Activated naive CD4-positive, alpha-beta T cell treated with anti-CD3 and anti-CD28 coated beads, Interleukin-2, amount 50 U/mL, for 72 hours (primary cell): ENCODE results near the gene MAP4K4. TPM values are rescaled to one million over a fixed set of nuclear protein-coding genes. Genes with fewer than 3 reads are reported as not detected.
A peak's percentile ranks its signal among the peaks of the same experiment; 100 is the strongest.

Experiments used
- ATAC-seq, 2 donors: fragments of 150-1000 bp; cut with Tn5 transposase; 2 replicates each; pipeline ENCODE4 v1.10.0; 2021; ENCODE audit warnings: mild to moderate bottlenecking in 2 of 2, moderate library complexity in 2 of 2
- DNase-seq, 2 donors: peaks; one replicate each; pipeline ENCODE4 v3.0.0; 2021 to 2022; ENCODE audit warnings: low spot score in 2 of 2
- H3K27ac Mint-ChIP-seq, 2 donors: one replicate each; pipeline ENCODE4 v1.8.0; 2022; ENCODE audit warnings: mild to moderate bottlenecking in 2 of 2, mixed read lengths in 2 of 2
- H3K36me3 Mint-ChIP-seq, 2 donors: one replicate each; pipeline ENCODE4 v1.8.0; 2022; ENCODE audit warnings: mixed read lengths in 2 of 2
- H3K9me3 Mint-ChIP-seq, 2 donors: one replicate each; pipeline ENCODE4 v1.8.0; 2022; ENCODE audit warnings: mixed read lengths in 2 of 2
- total RNA-seq, 2 donors: library from RNA; stranded (reverse); gene quantifications; one replicate each; pipeline ENCODE4 v1.2.3, GENCODE V29; 2022

The MAP4K4 gene
- total RNA-seq, 2 donors from 2014 or later: 82.9 to 94.3 TPM

- no peak for ATAC-seq
- H3K36me3 Mint-ChIP-seq: peaks cover 24 to 38% of the 10 kb centered on the region in 2 donors
- H3K27ac Mint-ChIP-seq: peak overlapping the region; percentile 88 to 97
- peaks cover 6 to 7% of the 10 kb centered on the region in 2 donors for H3K9me3 Mint-ChIP-seq
- DNase-seq: no peak
Measured at GRCh38 chr2:101706121-101706818, 8.8 kb downstream of the MAP4K4 start.

DNA sequence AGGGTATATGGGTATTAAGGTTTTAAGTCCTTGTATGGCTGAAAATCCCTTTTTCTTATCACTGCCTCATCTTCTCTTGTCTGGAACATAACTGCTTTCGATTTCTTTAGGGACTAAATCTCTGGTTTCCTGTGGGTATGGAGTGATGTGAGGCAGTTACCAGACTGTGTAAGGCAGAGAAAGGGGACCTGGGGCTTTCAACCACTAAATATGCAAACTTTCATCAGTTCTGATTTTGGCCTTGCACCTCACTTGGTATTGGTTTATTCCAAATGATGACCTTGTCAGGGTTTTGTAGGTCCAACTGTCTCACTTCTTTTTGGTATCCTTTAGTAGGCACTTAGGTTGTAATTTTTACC is 9.3 kb downstream of the MAP4K4 start:
- Mint-ChIP-seq H3K36me3 (peaks cover 20 to 34% of the 10 kb centered on the region in 2 donors), H3K9me3 (peaks cover 6 to 7% of the 10 kb centered on the region in 2 donors), H3K27ac (peak overlapping the region; percentile 88 to 97)
- DNase-seq: no peak
- peak; percentile 23 to 69 for ATAC-seq

DNA sequence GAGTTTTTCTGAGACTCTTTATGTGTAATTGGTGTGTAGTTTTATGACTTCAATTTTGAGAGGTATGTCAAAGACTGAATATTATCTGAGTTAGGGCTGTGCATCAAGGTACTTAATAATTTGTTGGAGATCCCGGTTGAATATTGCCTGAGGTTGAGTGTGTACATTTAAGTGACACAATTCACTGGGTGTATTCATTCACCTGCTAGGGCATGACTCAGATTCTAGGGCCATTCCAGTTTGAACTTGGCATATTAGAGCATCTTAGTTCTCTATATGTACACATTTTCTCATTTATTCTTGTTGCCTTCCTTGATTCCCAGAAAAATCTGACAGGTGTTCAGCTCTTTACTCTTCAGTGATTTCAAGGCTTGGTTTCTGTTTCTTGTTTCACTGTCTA is 12.5 kb downstream of the MAP4K4 start:
- H3K36me3 Mint-ChIP-seq: peaks cover under 1 to 16% of the 10 kb centered on the region in 2 donors

GRCh38 chr2:101710471-101711318 is 13.2 kb downstream of the MAP4K4 start:
- peaks cover 0 to 16% of the 10 kb centered on the region in 2 donors for H3K36me3 Mint-ChIP-seq
- no peak for DNase-seq
- ATAC-seq: peak; percentile 81 to 92
- H3K27ac Mint-ChIP-seq: peak overlapping the region; percentile 2 to 32
- H3K9me3 Mint-ChIP-seq: no peaks in the 10 kb centered on the region

More for the DNA sequence above, 12.5 kb downstream of the MAP4K4 start:
- Mint-ChIP-seq H3K27ac (peak overlapping the region; percentile 2 to 32), H3K9me3 (no peaks in the 10 kb centered on the region)
- no peak for DNase-seq
- no peak for ATAC-seq

DNA sequence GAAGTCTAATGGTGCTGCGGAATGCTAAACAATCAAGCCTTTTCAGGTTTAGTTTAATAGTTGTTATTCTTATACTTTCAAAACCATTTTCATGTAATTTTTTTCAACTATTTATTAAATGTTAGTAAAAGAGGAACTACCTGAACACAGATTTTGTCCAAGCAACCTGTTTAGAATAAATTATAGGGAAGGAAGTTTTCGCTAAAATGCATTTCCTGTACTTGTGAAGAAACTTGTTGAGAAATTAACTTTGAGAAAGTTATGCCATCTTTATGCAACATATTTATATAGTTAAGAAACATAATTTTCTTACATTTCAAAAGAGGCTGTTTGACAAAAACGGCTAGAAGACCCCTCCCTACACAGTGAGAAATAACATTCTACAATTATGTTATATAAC is 16.6 kb downstream of the MAP4K4 start:
- peak overlapping the region in 1 of 2 donors; percentile 19 for H3K27ac Mint-ChIP-seq
- ATAC-seq: no peak
- no peak for DNase-seq
- peaks cover 0 to 19% of the 10 kb centered on the region in 2 donors for H3K36me3 Mint-ChIP-seq
- peaks cover 4 to 5% of the 10 kb centered on the region in 2 donors for H3K9me3 Mint-ChIP-seq

- Mint-ChIP-seq H3K9me3 (peaks cover 4 to 9% of the 10 kb centered on the region in 2 donors), H3K36me3 (peaks cover 0 to 45% of the 10 kb centered on the region in 2 donors), H3K27ac (peak overlapping the region; percentile 91)
- no peak for DNase-seq
- ATAC-seq: peak; percentile 54
Measured at GRCh38 chr2:101717071-101717845, 19.8 kb downstream of the MAP4K4 start.

DNA sequence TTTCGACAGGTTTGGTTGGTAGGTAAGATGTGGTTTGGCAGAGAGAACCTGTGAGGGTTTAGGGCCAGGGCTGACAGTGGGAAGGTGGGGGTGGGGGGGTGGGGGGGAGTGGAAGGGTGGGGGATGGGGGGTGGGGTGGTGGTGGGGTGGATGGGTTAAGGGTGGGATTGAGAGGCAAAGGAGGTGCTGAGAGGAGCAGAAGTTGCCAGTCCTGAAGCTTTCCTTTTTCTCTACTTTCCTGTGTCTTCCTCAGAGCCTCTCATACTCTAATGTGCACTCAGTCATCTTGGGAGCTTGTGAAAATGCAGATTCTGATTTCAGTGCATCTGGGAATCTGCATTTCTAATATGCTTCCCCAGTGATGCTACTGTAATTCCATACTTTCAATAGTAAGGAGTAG is 21.0 kb downstream of the MAP4K4 start:
- Mint-ChIP-seq H3K27ac (peak overlapping the region; percentile 91 to 97), H3K9me3 (peaks cover 7 to 18% of the 10 kb centered on the region in 2 donors), H3K36me3 (peaks cover 0 to 57% of the 10 kb centered on the region in 2 donors)
- no peak for ATAC-seq
- DNase-seq: no peak

DNA sequence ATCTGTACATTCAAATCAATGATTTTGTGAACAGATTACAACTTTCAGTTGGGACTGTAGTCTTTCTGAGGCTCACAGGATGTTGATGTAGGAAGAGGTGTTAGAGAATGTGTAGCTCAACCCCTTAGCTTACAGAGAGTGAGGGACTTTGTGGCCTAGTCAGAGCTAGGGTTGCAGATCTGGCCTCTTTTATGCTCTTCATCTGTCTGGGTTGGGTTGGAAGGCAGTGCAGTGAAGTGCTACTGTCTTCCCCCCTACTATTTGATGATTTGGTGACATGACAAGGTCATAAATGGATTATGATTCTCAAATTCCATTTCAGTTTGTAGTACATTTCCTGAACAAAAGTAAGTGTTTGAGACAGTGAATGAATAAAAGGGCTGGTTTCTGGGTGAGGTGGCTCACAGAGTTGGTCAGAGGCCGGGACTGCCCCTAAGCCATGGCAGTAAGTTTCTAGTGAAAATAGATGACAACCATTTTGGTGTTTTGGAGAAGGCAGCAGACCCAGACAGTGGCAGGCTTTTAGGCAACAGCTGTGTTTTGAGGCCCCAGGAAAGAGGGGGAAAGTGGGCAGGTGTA is 21.6 kb downstream of the MAP4K4 start:
- peak in 1 of 2 donors; percentile 76 for DNase-seq
- H3K27ac Mint-ChIP-seq: peak overlapping the region; percentile 91 to 97
- peaks cover 0 to 63% of the 10 kb centered on the region in 2 donors for H3K36me3 Mint-ChIP-seq
- peak; percentile 87 to 93 for ATAC-seq
- peaks cover 7 to 19% of the 10 kb centered on the region in 2 donors for H3K9me3 Mint-ChIP-seq

- Mint-ChIP-seq H3K9me3 (peaks cover 7 to 19% of the 10 kb centered on the region in 2 donors), H3K27ac (peak overlapping the region in 1 of 2 donors; percentile 91), H3K36me3 (peaks cover 0 to 74% of the 10 kb centered on the region in 2 donors)
- ATAC-seq (no peak), DNase-seq (no peak)
Measured at GRCh38 chr2:101720732-101721131, 23.2 kb downstream of the MAP4K4 start.

- Mint-ChIP-seq H3K27ac (peak overlapping the region; percentile 39 to 68), H3K9me3 (peaks cover 3 to 15% of the 10 kb centered on the region in 2 donors), H3K36me3 (peaks cover 0 to 61% of the 10 kb centered on the region in 2 donors)
- ATAC-seq (no peak), DNase-seq (no peak)
Measured at GRCh38 chr2:101722864-101723263, 25.4 kb downstream of the MAP4K4 start.

- ATAC-seq: no peak
- DNase-seq: no peak
- Mint-ChIP-seq H3K9me3 (peaks cover 3 to 15% of the 10 kb centered on the region in 2 donors), H3K36me3 (peaks cover 0 to 61% of the 10 kb centered on the region in 2 donors), H3K27ac (peak overlapping the region in 1 of 2 donors; percentile 68)
Measured at GRCh38 chr2:101723371-101724124, 26.0 kb downstream of the MAP4K4 start.

DNA sequence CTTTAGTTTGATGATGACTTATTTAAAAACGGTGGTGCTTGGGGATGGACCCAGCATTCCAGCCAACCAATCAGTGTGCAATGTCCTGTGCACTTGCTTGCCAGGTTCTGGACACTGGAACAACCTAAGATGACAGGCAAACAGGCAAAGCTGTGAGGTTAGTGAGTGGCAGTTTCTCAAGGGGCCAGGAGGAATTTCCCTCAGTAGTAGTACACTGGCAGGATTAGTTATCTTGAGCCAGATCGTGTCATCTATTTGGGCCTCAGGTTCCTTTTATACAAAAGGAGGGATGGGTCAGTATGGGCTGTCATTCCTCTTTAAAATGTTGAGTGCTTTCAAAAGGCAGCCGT is 26.6 kb downstream of the MAP4K4 start:
- Mint-ChIP-seq H3K9me3 (peaks cover 3 to 15% of the 10 kb centered on the region in 2 donors), H3K36me3 (peaks cover 0 to 60% of the 10 kb centered on the region in 2 donors), H3K27ac (peak overlapping the region; percentile 33 to 68)
- DNase-seq (no peak), ATAC-seq (no peak)

DNA sequence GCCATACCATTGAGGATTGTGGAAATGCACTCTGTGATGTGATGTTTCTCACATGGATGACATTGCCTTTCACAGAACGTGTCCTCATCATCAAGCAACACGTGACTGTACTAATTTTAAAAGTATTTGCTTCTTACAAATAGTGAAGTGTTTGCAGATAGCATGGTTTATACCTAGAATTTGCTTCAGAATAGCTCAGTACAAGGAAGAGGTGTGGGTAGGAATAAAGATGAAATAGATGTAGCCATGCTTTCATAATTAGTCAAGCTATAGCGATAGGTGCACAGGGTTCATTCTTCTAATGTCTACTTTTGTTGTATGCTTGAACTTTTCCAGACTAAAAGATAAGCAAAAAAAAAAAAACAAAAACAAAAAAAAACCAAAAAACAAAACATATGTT is 27.5 kb downstream of the MAP4K4 start:
- DNase-seq (no peak), ATAC-seq (peak; percentile 15 to 74)
- H3K9me3 Mint-ChIP-seq: peaks cover 3 to 10% of the 10 kb centered on the region in 2 donors
- peaks cover 0 to 50% of the 10 kb centered on the region in 2 donors for H3K36me3 Mint-ChIP-seq
- peak overlapping the region in 1 of 2 donors; percentile 22 for H3K27ac Mint-ChIP-seq

DNA sequence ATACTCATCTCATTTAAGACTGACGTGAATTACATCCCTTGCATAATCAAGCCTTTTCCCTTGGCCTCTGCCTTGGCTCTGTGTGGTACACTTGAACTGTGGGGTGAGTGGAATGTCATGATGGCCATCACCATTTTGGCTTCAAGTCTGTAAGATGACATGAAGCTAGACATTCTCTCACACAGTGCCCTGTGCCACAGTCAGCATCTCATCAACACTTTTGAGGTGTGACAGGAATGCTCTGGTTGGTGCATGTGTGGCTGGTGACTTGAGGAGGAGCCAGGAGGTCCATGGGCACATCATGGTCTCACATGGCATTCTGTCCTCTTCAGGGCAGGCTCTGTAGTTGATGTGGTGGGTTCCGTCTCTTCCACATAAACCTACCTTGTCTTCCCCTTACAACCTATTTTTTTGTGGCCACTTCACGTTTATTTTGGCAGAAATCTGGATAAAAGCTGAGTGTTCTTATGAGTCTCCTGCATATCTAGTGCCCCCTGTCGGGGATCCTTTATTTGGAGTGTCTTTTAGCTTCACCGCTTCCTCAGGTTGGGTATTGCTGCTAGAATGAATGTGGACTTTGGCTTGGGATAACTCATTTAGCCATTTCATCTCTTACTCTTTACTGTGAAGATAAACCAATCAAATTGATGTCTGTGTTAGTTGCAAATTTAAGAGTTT is 28.1 kb downstream of the MAP4K4 start:
- peaks cover 0 to 44% of the 10 kb centered on the region in 2 donors for H3K36me3 Mint-ChIP-seq
- DNase-seq (no peak), ATAC-seq (peak in 1 of 2 donors; percentile 14)
- peaks cover 3 to 10% of the 10 kb centered on the region in 2 donors for H3K9me3 Mint-ChIP-seq
- no peak overlapping the region for H3K27ac Mint-ChIP-seq

DNA sequence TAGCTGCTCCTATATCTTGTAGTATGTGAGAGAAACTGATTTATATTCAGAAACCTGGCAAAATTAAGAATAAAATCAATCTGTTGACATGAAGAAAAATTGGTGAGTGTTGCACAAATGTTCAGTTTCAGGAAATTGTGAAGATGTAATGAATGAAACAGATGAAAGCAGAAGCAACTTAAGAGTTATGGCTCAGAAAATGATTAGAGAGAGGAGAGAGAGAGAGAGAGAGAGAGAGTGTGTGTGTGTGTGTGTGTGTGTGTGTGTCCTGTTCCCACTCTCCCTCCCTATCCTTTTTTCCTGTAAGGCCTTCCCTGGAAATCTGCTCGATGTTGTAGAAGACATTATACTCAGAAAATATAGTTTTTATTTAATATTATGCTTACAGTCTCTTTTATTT is 31.4 kb downstream of the MAP4K4 start:
- ATAC-seq: no peak
- no peaks in the 10 kb centered on the region for H3K9me3 Mint-ChIP-seq
- peaks cover 0 to 13% of the 10 kb centered on the region in 2 donors for H3K36me3 Mint-ChIP-seq
- H3K27ac Mint-ChIP-seq: peak overlapping the region in 1 of 2 donors; percentile 79
- DNase-seq: no peak
